ENCODE data around the gene BEX4.

DNA sequence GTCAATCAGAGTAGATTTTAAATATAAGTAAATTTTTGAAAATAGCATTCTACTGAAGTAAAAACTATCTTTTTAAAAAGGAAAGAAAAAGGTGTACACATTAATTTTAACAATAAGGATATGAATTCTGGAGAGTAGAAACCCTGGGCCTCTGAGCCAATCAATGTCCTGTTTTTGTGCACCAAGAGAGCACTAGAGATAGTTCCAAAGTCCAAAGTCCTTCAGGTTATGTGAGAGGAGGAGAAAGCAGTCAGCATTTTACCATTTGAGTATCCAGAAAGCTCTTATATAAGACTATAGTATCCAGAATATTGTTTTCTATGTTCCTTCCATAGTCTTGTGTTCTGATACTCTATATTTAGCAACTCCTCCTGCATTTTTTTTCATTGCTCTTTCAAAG lies 43.4 kb downstream of the BEX4 start:
- TF ChIP-seq, protein P1, sequence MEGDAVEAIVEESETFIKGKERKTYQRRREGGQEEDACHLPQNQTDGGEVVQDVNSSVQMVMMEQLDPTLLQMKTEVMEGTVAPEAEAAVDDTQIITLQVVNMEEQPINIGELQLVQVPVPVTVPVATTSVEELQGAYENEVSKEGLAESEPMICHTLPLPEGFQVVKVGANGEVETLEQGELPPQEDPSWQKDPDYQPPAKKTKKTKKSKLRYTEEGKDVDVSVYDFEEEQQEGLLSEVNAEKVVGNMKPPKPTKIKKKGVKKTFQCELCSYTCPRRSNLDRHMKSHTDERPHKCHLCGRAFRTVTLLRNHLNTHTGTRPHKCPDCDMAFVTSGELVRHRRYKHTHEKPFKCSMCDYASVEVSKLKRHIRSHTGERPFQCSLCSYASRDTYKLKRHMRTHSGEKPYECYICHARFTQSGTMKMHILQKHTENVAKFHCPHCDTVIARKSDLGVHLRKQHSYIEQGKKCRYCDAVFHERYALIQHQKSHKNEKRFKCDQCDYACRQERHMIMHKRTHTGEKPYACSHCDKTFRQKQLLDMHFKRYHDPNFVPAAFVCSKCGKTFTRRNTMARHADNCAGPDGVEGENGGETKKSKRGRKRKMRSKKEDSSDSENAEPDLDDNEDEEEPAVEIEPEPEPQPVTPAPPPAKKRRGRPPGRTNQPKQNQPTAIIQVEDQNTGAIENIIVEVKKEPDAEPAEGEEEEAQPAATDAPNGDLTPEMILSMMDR (IDR thresholded peaks at IDR 0.05; ENCODE audit: low read depth, low read length, poor library complexity, severe bottlenecking): no peak
- no peak for TF ChIP-seq EZH2phosphoT487 (IDR thresholded peaks at IDR 0.05; ENCODE audit: borderline replicate concordance, low read length)
